Stimulated activated naive CD8-positive, alpha-beta T cell treated with anti-CD3 and anti-CD28 coated beads, Interleukin-15, amount 100 ng/mL, for 72 hours (primary cell): ENCODE results near the gene NDUFS6.
A peak's percentile ranks its signal among the peaks of the same experiment; 100 is the strongest.

ENCODE experiments used
- ATAC-seq: fragments of 150-1000 bp; cut with Tn5 transposase; 2 replicates; pipeline ENCODE4 v1.10.0; 2021; ENCODE audit warnings: mild to moderate bottlenecking, moderate library complexity
- DNase-seq, 2 donors: peaks; one replicate each; pipeline ENCODE4 v3.0.0; 2021 to 2022
- H3K27ac Mint-ChIP-seq, 2 donors: one replicate each; pipeline ENCODE4 v1.8.0; 2022; ENCODE audit warnings: mild to moderate bottlenecking in 2 of 2, mixed read lengths in 2 of 2, moderate library complexity in 2 of 2
- H3K27me3 Mint-ChIP-seq: one replicate; pipeline ENCODE4 v1.8.0; 2022; ENCODE audit warnings: mixed read lengths
- H3K4me1 Mint-ChIP-seq: one replicate; pipeline ENCODE4 v1.8.0; 2022; ENCODE audit warnings: mild to moderate bottlenecking, mixed read lengths
- H3K4me3 Mint-ChIP-seq, 2 donors: one replicate each; pipeline ENCODE4 v1.8.0; 2022; ENCODE audit warnings: mild to moderate bottlenecking in 2 of 2, mixed read lengths in 2 of 2, moderate library complexity in 1 of 2
- H3K9me3 Mint-ChIP-seq, 2 donors: one replicate each; pipeline ENCODE4 v1.8.0; 2022; ENCODE audit warnings: mixed read lengths in 2 of 2

The NDUFS6 gene

DNA sequence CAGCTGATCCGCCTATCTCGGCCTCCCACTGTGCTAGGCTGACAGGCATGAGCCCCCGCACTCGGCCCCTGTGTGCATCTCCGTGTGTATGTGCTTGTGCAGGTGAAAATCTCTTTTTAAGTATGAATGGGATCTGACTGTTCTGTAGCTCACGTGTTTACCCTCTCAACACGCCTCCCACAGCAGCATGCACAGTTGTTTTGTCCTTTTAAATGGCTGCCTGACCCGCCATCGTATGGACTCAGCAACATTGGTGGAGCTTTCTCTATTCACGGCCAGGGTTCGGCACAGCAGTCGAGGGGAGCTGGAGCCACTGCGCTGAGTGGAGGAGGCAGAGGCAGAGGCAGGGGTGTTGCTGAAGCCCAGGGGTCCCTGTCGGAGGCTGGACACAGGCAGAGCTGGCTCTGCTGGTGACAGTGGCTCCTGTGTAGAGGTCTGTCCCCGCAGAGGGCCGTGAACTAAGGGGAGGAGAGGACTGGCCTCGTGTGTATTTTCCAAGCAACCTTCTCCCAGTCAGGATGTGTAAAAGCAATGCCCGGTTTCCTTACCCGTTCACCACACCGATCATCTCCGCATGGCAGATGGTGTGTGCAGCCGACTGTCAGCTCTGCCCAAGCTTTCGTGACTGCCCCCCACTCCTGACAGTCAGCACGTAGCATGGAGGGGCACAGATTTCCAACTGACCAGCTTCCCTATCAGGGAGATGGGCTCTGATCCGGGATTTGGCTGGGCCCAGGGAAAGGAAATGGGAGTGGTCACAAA is 38.9 kb upstream of the NDUFS6 start:
- DNase-seq: no peak
- Mint-ChIP-seq H3K9me3 (peaks cover 0 to 8% of the 10 kb centered on the region in 2 donors), H3K4me3 (no peak overlapping the region), H3K27ac (peak overlapping the region; percentile 74 to 77), H3K4me1 (no peaks in the 10 kb centered on the region), H3K27me3 (peaks cover 39% of the 10 kb centered on the region)
- no peak for ATAC-seq

- Mint-ChIP-seq H3K27ac (peak overlapping the region in 1 of 2 donors; percentile 74), H3K4me1 (no peaks in the 10 kb centered on the region), H3K9me3 (peaks cover 0 to 8% of the 10 kb centered on the region in 2 donors), H3K27me3 (peaks cover 39% of the 10 kb centered on the region), H3K4me3 (no peak overlapping the region)
- ATAC-seq (no peak), DNase-seq (no peak)
These were observed 38.2 kb upstream of the NDUFS6 start for GRCh38 chr5:1762883-1763547.

- ATAC-seq: peak; percentile 72
- Mint-ChIP-seq H3K27ac (no peak overlapping the region), H3K9me3 (peaks cover 0 to 3% of the 10 kb centered on the region in 2 donors), H3K27me3 (peaks cover 39% of the 10 kb centered on the region), H3K4me3 (no peak overlapping the region), H3K4me1 (no peaks in the 10 kb centered on the region)
- DNase-seq: peak in 1 of 2 donors; percentile 23
These were observed 37.7 kb upstream of the NDUFS6 start for GRCh38 chr5:1763548-1763911.

- no peak for ATAC-seq
- H3K4me3 Mint-ChIP-seq: no peak overlapping the region
- no peak overlapping the region for H3K27ac Mint-ChIP-seq
- H3K27me3 Mint-ChIP-seq: peaks cover 39% of the 10 kb centered on the region
- H3K4me1 Mint-ChIP-seq: no peaks in the 10 kb centered on the region
- DNase-seq: no peak
- no peaks in the 10 kb centered on the region for H3K9me3 Mint-ChIP-seq
These were observed 37.1 kb upstream of the NDUFS6 start for GRCh38 chr5:1763960-1764605.

GRCh38 chr5:1764606-1764960 is 36.6 kb upstream of the NDUFS6 start:
- DNase-seq: no peak
- no peak overlapping the region for H3K27ac Mint-ChIP-seq
- no peaks in the 10 kb centered on the region for H3K9me3 Mint-ChIP-seq
- H3K4me3 Mint-ChIP-seq: no peak overlapping the region
- H3K4me1 Mint-ChIP-seq: no peaks in the 10 kb centered on the region
- ATAC-seq: no peak
- H3K27me3 Mint-ChIP-seq: peaks cover 39% of the 10 kb centered on the region

- H3K27me3 Mint-ChIP-seq: peaks cover 39% of the 10 kb centered on the region
- H3K4me1 Mint-ChIP-seq: no peaks in the 10 kb centered on the region
- no peaks in the 10 kb centered on the region for H3K9me3 Mint-ChIP-seq
- ATAC-seq (no peak), DNase-seq (no peak)
- no peak overlapping the region for H3K27ac Mint-ChIP-seq
- no peak overlapping the region for H3K4me3 Mint-ChIP-seq
These were observed 35.9 kb upstream of the NDUFS6 start for GRCh38 chr5:1765141-1765879.

DNA sequence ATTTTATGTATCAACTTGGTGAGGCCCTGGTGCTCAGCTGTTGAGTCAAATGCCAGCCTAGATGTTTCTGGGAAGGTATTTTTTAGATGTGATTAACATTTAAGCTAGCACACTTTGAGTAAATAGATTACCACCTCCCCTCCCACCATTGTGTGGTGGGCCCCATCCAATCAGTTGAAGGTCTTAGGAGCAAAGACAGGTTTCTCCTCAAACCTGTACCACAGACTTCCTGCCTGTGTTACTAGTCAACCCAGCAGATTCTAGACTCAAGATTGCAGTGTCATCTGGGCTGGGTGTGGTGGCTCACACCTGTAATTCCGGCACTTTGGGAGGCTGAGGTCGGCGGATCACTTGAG is 35.3 kb upstream of the NDUFS6 start:
- peaks cover 39% of the 10 kb centered on the region for H3K27me3 Mint-ChIP-seq
- no peaks in the 10 kb centered on the region for H3K9me3 Mint-ChIP-seq
- no peak for ATAC-seq
- DNase-seq: no peak
- H3K27ac Mint-ChIP-seq: no peak overlapping the region
- no peak overlapping the region for H3K4me3 Mint-ChIP-seq
- H3K4me1 Mint-ChIP-seq: no peaks in the 10 kb centered on the region

GRCh38 chr5:1767524-1768282 is 33.5 kb upstream of the NDUFS6 start:
- H3K9me3 Mint-ChIP-seq: no peaks in the 10 kb centered on the region
- H3K4me3 Mint-ChIP-seq: no peak overlapping the region
- DNase-seq: no peak
- H3K27ac Mint-ChIP-seq: peak overlapping the region in 1 of 2 donors; percentile 76
- peaks cover 24% of the 10 kb centered on the region for H3K27me3 Mint-ChIP-seq
- peak; percentile 14 for ATAC-seq
- peaks cover 5% of the 10 kb centered on the region for H3K4me1 Mint-ChIP-seq

DNA sequence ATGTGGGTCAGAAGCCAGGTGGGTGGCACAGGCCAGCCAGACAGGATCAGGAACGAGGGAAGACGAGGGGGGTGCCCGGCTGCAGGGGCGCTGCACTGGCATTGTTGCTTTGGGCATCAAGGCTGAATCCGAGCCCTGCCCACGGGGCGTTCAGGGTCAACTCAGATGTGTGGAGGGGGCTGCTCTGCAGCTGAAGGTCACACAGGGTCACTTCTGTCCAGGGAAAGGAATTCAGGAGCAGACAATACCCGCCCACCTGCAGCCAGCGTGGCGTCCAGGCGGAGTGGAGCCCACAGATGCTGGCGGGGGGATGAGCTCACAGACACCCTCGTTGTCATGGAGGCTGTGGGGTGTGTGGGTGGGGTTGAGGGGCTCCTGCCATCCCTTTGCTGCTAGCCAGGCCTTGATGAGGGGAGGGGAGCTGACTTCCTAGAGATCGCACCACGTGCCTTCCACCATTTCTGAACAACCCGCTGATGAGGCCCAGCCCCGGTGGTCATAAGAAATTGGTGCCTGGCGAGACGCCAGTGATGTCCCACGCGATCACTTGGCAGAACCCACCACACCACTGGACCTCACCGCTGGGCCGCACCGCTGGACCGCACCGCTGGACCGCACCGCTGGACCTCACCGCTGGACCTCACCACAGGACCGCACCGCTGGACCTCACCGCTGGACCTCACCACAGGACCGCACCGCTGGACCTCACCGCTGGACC is 32.8 kb upstream of the NDUFS6 start:
- H3K27ac Mint-ChIP-seq: no peak overlapping the region
- ATAC-seq (peak; percentile 5), DNase-seq (no peak)
- H3K27me3 Mint-ChIP-seq: peaks cover 17% of the 10 kb centered on the region
- no peaks in the 10 kb centered on the region for H3K9me3 Mint-ChIP-seq
- H3K4me3 Mint-ChIP-seq: no peak overlapping the region
- H3K4me1 Mint-ChIP-seq: peaks cover 5% of the 10 kb centered on the region

DNA sequence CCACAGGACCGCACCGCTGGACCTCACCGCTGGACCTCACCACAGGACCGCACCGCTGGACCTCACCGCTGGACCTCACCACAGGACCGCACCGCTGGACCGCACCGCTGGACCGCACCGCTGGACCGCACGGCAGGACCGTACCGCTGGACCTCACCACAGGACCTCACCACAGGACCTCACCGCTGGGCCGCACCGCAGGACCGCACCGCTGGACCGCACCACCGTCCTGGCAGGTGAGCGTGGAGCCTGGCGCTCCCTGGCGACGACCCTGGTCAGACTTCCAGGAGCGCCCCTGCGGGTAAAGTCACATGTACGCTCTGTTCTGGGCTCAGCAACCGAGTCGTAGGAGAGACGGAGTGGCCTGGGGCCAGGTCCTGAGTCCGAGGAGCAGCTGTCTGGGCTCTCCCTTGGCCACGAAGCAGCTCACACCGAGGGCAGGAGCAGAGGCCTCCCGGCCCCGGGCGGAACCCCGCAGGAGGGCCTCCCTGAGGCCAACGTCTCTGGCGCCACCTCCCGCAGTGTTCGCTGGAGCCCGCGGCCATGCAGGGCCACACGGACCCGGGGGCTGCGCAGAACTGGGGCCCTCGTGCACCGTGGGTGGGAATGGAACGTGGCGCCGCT is 32.1 kb upstream of the NDUFS6 start:
- Mint-ChIP-seq H3K9me3 (no peaks in the 10 kb centered on the region), H3K4me1 (peaks cover 5% of the 10 kb centered on the region), H3K4me3 (no peak overlapping the region), H3K27ac (no peak overlapping the region), H3K27me3 (peaks cover 10% of the 10 kb centered on the region)
- DNase-seq (no peak), ATAC-seq (peak; percentile 48)

DNA sequence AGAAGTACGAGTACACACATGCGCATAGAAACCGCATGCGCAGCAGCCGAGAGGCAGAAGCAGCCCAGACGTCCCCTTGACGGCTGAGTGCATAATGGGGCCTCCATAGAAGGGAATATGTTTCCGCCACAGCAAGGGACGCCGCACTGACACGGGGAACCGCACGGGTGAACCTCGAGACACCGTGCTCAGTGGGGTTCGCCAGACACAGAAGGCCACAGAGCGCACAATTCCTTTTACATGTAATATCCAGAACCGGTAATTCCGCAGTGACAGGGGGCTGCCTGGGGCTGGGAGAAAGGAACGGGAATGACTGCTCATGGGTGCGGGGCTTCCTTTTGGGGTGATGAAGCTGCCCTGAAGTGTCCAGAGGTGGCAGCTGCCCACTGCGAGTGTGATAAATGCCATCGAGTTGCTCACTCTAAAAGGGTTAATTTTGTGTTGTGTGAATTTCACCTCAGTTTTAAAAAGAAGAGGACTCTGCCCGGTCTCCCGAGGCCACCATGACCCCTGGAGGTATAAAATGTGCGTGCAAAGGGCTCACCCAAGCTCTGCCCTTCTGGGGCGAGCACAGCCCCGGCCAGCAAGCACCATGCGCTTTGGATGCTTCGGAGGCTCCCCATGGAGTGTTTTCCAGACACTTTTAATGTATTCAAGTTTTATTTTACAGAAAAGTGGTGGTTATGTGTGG is 31.3 kb upstream of the NDUFS6 start:
- Mint-ChIP-seq H3K4me3 (no peak overlapping the region), H3K4me1 (peaks cover 5% of the 10 kb centered on the region), H3K27me3 (peaks cover 2% of the 10 kb centered on the region), H3K27ac (no peak overlapping the region), H3K9me3 (no peaks in the 10 kb centered on the region)
- DNase-seq (no peak), ATAC-seq (no peak)

DNA sequence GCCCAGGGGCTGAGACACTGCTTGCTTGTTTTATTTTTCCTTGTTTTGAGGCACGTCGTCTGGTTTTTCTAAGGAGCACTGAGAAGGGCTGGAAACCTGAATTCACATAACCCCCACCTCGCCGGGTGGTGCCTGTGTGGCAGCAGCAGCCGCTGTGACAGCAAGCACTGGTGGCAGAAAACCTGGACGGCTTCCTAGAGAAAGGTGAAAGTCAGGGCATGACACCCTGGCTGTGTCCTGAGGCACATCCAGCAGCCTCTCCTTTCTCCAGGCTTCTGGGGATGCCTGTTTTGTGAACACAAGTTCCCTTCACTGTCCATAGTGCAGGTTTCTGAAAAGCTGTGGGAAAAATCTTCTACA is 30.8 kb upstream of the NDUFS6 start:
- no peak overlapping the region for H3K4me3 Mint-ChIP-seq
- H3K27me3 Mint-ChIP-seq: no peaks in the 10 kb centered on the region
- H3K27ac Mint-ChIP-seq: no peak overlapping the region
- ATAC-seq: no peak
- no peak for DNase-seq
- peaks cover 5% of the 10 kb centered on the region for H3K4me1 Mint-ChIP-seq
- H3K9me3 Mint-ChIP-seq: no peaks in the 10 kb centered on the region

DNA sequence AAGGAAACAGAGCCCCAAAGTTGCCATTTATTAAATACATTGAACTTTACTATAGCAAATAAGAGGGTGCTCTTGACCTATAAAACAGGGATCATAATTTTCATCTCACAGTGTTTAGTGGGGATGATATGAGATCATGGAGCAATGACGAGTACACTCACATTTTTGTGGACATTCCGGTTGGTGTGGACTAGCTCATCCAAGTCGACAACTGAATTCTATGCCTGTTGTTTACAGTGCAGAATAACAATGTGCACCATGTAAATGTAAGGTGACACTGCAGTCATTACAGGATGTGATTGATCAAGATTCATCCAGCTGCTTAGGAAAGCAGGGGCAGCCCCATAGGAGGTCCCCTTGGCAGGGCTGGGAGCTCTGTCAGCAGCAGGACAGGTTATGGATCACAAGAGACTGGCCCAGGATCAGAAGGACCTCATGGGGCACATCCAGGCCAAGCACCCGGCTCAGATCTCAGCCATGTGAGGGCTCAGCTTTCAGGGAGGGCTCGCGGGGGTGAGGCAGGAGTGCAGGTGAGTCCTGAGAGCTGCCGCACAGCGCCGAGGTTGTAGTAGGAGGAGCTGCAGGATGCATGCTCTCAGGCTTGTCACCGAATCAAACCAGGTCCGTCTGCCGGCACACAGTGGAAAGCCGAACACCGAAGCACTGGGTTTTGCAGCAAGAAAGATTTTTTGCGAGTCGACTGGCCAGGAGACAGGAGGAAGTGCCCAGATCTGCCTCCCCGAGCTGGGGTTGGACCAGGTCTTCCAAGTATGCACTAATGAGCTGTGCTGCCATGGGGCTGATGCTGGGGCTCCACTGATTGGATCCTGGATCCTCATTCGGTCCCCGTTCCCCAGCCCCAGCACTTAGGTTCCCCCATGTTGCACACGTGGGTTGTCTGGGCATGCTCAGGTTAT is 29.8 kb upstream of the NDUFS6 start:
- no peaks in the 10 kb centered on the region for H3K9me3 Mint-ChIP-seq
- H3K4me3 Mint-ChIP-seq: no peak overlapping the region
- peaks cover 5% of the 10 kb centered on the region for H3K4me1 Mint-ChIP-seq
- ATAC-seq: no peak
- H3K27me3 Mint-ChIP-seq: no peaks in the 10 kb centered on the region
- H3K27ac Mint-ChIP-seq: no peak overlapping the region
- DNase-seq: no peak
